IMR-90 (cell line): ENCODE measurements around the gene SUCLA2.
A peak's percentile ranks its signal among the peaks of the same experiment; 100 is the strongest.

Experiments
- BHLHE40 ChIP-seq: fragments of 150-350 bp; IDR thresholded peaks from 2 replicates; pipeline ENCODE4 v1.6.1; 2016; ENCODE audit warnings: mild to moderate bottlenecking, low read depth, low read length
- CEBPB ChIP-seq: IDR thresholded peaks from 2 replicates; pipeline ENCODE4 v1.6.1; 2012; ENCODE audit warnings: low read depth, low read length, improper control_type of control experiment
- CTCF ChIP-seq: conservative IDR thresholded peaks from 2 replicates; pipeline ENCODE4 v1.5.1; 2012; ENCODE audit warnings: mild to moderate bottlenecking, low read depth, low read length, improper control_type of control experiment
- MAZ ChIP-seq: IDR thresholded peaks from 2 replicates; pipeline ENCODE4 v1.6.1; 2012; ENCODE audit warnings: low read depth, mild to moderate bottlenecking, low read length, improper control_type of control experiment, moderate library complexity, borderline replicate concordance
- RAD21 ChIP-seq: IDR thresholded peaks from 2 replicates; pipeline ENCODE4 v1.6.1; 2012; ENCODE audit warnings: low read length, improper control_type of control experiment
- RCOR1 ChIP-seq: IDR thresholded peaks from 2 replicates; pipeline ENCODE4 v1.6.1; 2012; ENCODE audit warnings: mild to moderate bottlenecking, low read length, improper control_type of control experiment; ENCODE audit not compliant: insufficient replicate concordance
- RFX5 ChIP-seq: IDR thresholded peaks from 2 replicates; pipeline ENCODE4 v1.8.0; 2012; ENCODE audit warnings: low read depth, mild to moderate bottlenecking, low read length, moderate library complexity
- USF2 ChIP-seq: fragments of 150-350 bp; IDR thresholded peaks from 2 replicates; pipeline ENCODE4 v1.6.1; 2017; ENCODE audit warnings: mild to moderate bottlenecking, antibody characterized with exemption, low read length, low read depth

- TF ChIP-seq CTCF: no peak
- TF ChIP-seq RFX5: no peak
- no peak for TF ChIP-seq USF2
- no peak for TF ChIP-seq RCOR1
- no peak for TF ChIP-seq BHLHE40
- TF ChIP-seq RAD21: no peak
- no peak for TF ChIP-seq MAZ
- TF ChIP-seq CEBPB: peak; percentile 85
Measured at GRCh38 chr13:47903836-47904235, 97.2 kb downstream of the SUCLA2 start.
